PFSK-1 (cell line): ENCODE results near the gene RHOH.

ENCODE experiments used
- FOXP2 ChIP-seq: optimal IDR thresholded peaks from 2 replicates; pipeline ENCODE3; 2011; ENCODE audit warnings: borderline replicate concordance, control low read depth, inconsistent platforms; ENCODE audit not compliant: insufficient read depth; ENCODE audit errors: extremely low read length, extremely low read depth
- POLR2AphosphoS5 ChIP-seq: IDR thresholded peaks from 2 replicates; pipeline ENCODE4 v1.6.1; 2012; ENCODE audit warnings: low read depth, mild to moderate bottlenecking, control low read depth, low read length, moderate library complexity
- REST ChIP-seq, 2 experiments: IDR thresholded peaks; 2 replicates each; pipeline versions ENCODE4 v1.6.1 to v1.8.0; 2011 to 2012; ENCODE audit warnings: low read depth in 2 of 2, low read length in 2 of 2, control low read depth in 1 of 2, inconsistent platforms in 1 of 2, mild to moderate bottlenecking in 1 of 2, moderate library complexity in 1 of 2; ENCODE audit not compliant: insufficient read depth in 1 of 2
- TAF1 ChIP-seq: IDR thresholded peaks from 2 replicates; pipeline ENCODE4 v1.6.1; 2012; ENCODE audit warnings: low read length, control low read depth, borderline replicate concordance; ENCODE audit not compliant: insufficient read depth

DNA sequence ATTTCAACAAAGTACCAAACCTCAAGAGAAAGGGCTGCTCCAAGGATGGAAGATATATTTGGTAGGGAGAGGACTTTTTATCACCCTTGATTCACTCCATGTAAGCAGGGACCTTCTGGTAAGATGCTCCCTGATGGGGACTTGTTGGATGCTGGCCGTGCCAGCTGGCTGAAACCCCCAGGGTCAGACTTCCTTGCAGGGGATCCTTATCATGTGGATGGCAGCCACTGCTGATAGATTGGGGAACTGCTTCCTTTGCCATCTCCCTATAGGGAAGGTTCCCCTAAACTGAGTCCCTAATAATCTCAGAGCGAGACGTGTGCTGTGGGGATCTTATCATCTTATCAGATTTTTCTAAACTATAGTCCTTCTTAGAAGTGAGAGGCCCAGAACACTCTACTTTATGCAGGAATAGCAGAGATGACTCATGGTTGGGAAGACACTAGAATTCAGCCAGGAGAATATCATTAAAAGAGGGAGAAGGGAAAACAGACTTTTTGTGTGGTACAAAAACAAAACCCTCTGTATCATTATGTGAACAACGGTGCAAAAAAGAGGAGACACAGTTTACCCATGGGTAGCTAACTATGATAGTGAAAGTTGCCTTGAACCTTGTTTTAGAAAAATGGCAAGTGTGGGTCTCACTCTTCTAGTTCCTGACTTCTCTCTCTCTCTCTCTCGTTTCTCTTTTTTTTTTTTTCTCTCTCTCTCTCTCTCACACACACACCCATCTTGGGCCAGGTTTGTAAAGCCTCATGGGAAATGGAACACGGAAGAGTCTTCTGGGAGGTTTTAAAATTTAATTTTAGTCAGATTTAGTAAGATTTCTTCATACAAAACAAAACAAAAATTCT, 16.1 kb downstream of the RHOH start:
- TF ChIP-seq REST (IDR thresholded peaks at IDR 0.05; ENCODE audit: insufficient read depth in 1 of 2, low read depth in 2 of 2, low read length in 2 of 2) (no peak), POLR2AphosphoS5 (no peak), TAF1 (no peak), FOXP2 (no peak)
